NCI-H1417 (cell line): Measurements from ENCODE around the gene CLP1.
"Not testable (repeated sequence)": the region's sequence is repeated elsewhere in the genome, so short reads cannot be mapped to it uniquely, and the experiment has no call there.

Experiments
- DNase-seq, 3 experiments: peaks; one replicate each; lab custom pipeline; 2025; lab: John Stamatoyannopoulos, UW

The CLP1 gene

GRCh38 chr11:57640068-57640800 lies 17.3 kb upstream of the CLP1 start:
- no peak for DNase-seq

- DNase-seq, result peak; percentile 5 to 65 (median 13)
These were observed 16.4 kb upstream of the CLP1 start for GRCh38 chr11:57641011-57641807.

- DNase-seq, result no peak
These were observed 13.8 kb upstream of the CLP1 start for GRCh38 chr11:57643802-57644201.

GRCh38 chr11:57644748-57645688 lies 12.5 kb upstream of the CLP1 start:
- peak; percentile 63 to 83 (median 75) for DNase-seq

- DNase-seq, result no peak
These were observed 11.9 kb upstream of the CLP1 start for GRCh38 chr11:57645689-57646085.

GRCh38 chr11:57646194-57646798 lies 11.3 kb upstream of the CLP1 start:
- no peak for DNase-seq

GRCh38 chr11:57646799-57647303 lies 10.7 kb upstream of the CLP1 start:
- peak in 2 of 3 experiments; percentile 50 to 61 for DNase-seq

- peak in 2 of 3 experiments; percentile 50 to 62 for DNase-seq
These were observed 10.2 kb upstream of the CLP1 start for GRCh38 chr11:57647372-57647771.

GRCh38 chr11:57647960-57648800 lies 9.4 kb upstream of the CLP1 start:
- peak in 2 of 3 experiments; percentile 52 to 57 for DNase-seq

GRCh38 chr11:57648801-57649735 lies 8.5 kb upstream of the CLP1 start:
- DNase-seq, result peak in 2 of 3 experiments; percentile 37 to 63

- DNase-seq, result peak in 2 of 3 experiments; percentile 54 to 71
These were observed 7.5 kb upstream of the CLP1 start, which contains the start of gene YPEL4 for GRCh38 chr11:57649826-57650738. YPEL4 (minus strand) TSS chr11:57649912; CDS start chr11:57647107, 2,805 bp downstream.

- no peak for DNase-seq
These were observed 6.8 kb upstream of the CLP1 start for GRCh38 chr11:57650739-57651090.

- no peak for DNase-seq
These were observed 6.2 kb upstream of the CLP1 start for GRCh38 chr11:57651408-57651807.

- DNase-seq, result not testable (repeated sequence)
These were observed 5.3 kb upstream of the CLP1 start for GRCh38 chr11:57652230-57652629.

- DNase-seq, result no peak
These were observed 4.9 kb upstream of the CLP1 start for GRCh38 chr11:57652662-57653061.

GRCh38 chr11:57653163-57653562 lies 4.4 kb upstream of the CLP1 start:
- no peak for DNase-seq

GRCh38 chr11:57656885-57657193 lies 723 bp upstream of the CLP1 start:
- DNase-seq, result no peak

GRCh38 chr11:57658023-57658361 lies 430 bp downstream of the CLP1 start:
- no peak for DNase-seq

GRCh38 chr11:57659669-57660068 lies 2.1 kb downstream of the CLP1 start:
- no peak for DNase-seq
